Subcutaneous adipose tissue (tissue), 4 donors: Measurements from ENCODE around the gene LMTK2. TPM values are rescaled to one million over a fixed set of nuclear protein-coding genes. Genes with fewer than 3 reads are reported as not detected.

Experiments used
- CTCF ChIP-seq: fragments of 450-650 bp; IDR thresholded peaks from one replicate; pipeline ENCODE4 v1.5.1; 2016; ENCODE audit warnings: low read depth, mild to moderate bottlenecking, control low read depth, antibody characterized with exemption, moderate library complexity
- total RNA-seq, 4 donors: library from RNA; depleted of rRNA; stranded (reverse); fragments of >200 nt; gene quantifications; one replicate each; pipeline ENCODE4 v1.1.0, GENCODE V29; 2016

The LMTK2 gene
- total RNA-seq, 4 donors from 2014 or later: 7.3 to 15.4 (median 8.6) TPM

DNA sequence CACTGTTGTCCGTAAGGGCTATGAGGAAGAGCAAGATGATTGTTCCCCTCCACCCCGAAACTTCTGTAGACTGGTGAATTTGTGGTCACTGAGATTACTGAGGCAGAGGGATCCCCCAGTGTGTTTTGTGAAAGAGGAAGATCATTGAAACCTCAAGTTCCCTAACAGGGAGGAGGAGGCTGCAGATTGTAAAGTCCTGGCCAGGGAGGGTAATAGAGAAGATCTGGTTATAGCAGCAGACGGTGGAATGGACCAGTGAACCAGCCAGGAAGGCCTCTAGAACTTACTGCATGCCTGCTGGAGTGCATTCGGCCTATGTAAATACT, 31.1 kb downstream of the LMTK2 start:
- no peak for TF ChIP-seq CTCF

- no peak for TF ChIP-seq CTCF
These were observed 32.0 kb downstream of the LMTK2 start for GRCh38 chr7:98138672-98139071.

- TF ChIP-seq CTCF: no peak
These were observed 36.0 kb downstream of the LMTK2 start for GRCh38 chr7:98142658-98143057.

- TF ChIP-seq CTCF: no peak
These were observed 41.9 kb downstream of the LMTK2 start for GRCh38 chr7:98148607-98149006.

- TF ChIP-seq CTCF: no peak
These were observed 42.5 kb downstream of the LMTK2 start for GRCh38 chr7:98149116-98149692.

DNA sequence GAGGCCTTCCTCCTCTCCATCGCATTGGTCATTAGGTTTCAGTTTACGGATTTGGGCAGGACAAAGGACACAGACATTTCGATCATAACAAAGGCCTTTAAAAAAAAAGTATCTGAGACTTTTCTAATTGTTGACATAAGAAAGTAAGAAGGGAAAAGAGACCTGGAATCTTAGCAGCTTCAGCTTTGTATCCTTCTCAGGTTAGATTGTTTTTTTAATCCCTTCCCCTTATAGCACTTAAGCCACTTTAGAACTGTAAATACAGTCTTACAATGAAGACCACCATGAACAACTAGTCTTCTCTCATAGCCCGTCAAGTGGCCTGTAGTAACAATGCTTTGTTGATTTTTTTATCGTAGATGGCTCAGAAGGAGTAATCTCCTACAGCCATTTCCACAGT, 45.2 kb downstream of the LMTK2 start:
- TF ChIP-seq CTCF: no peak

- no peak for TF ChIP-seq CTCF
These were observed 50.0 kb downstream of the LMTK2 start for GRCh38 chr7:98156700-98157099.
